ENCODE measurements around the gene ENTHD1.
"Not testable (repeated sequence)": the region's sequence is repeated elsewhere in the genome, so short reads cannot be mapped to it uniquely, and the experiment has no call there.

The ENTHD1 gene

GRCh38 chr22:39897841-39898240 lies 4.3 kb upstream of the ENTHD1 start:
- DNase-seq = no peak

- DNase-seq = no peak
Measured at GRCh38 chr22:39896313-39896996, 2.9 kb upstream of the ENTHD1 start.

GRCh38 chr22:39895682-39896081 lies 2.1 kb upstream of the ENTHD1 start:
- no peak for DNase-seq

GRCh38 chr22:39894554-39895092 lies 1.1 kb upstream of the ENTHD1 start:
- DNase-seq = no peak

GRCh38 chr22:39889924-39890323 lies 3.6 kb downstream of the ENTHD1 start:
- not testable (repeated sequence) for DNase-seq

GRCh38 chr22:39883057-39883456 lies 10.5 kb downstream of the ENTHD1 start:
- no peak for DNase-seq

GRCh38 chr22:39880722-39881121 lies 12.8 kb downstream of the ENTHD1 start:
- no peak for DNase-seq

- no peak for DNase-seq
Measured at GRCh38 chr22:39877079-39877845, 16.3 kb downstream of the ENTHD1 start.

- DNase-seq = not testable (repeated sequence)
Measured at GRCh38 chr22:39875176-39875885, 18.2 kb downstream of the ENTHD1 start.

GRCh38 chr22:39873965-39874364 lies 19.6 kb downstream of the ENTHD1 start:
- no peak for DNase-seq

- no peak for DNase-seq
Measured at GRCh38 chr22:39872548-39872947, 21.0 kb downstream of the ENTHD1 start.

- no peak for DNase-seq
Measured at GRCh38 chr22:39871008-39871798, 22.4 kb downstream of the ENTHD1 start.

GRCh38 chr22:39869797-39870196 lies 23.8 kb downstream of the ENTHD1 start:
- not testable (repeated sequence) for DNase-seq

GRCh38 chr22:39868741-39869140 lies 24.8 kb downstream of the ENTHD1 start:
- no peak for DNase-seq

- no peak for DNase-seq
Measured at GRCh38 chr22:39859903-39860588, 33.5 kb downstream of the ENTHD1 start.

GRCh38 chr22:39856588-39856987 lies 37.0 kb downstream of the ENTHD1 start:
- DNase-seq = no peak

GRCh38 chr22:39852799-39853198 lies 40.8 kb downstream of the ENTHD1 start:
- no peak for DNase-seq

- no peak for DNase-seq
Measured at GRCh38 chr22:39851606-39852315, 41.8 kb downstream of the ENTHD1 start.

- no peak for DNase-seq
Measured at GRCh38 chr22:39847477-39847876, 46.1 kb downstream of the ENTHD1 start.

- not testable (repeated sequence) for DNase-seq
Measured at GRCh38 chr22:39846539-39846938, 47.0 kb downstream of the ENTHD1 start.

- DNase-seq = no peak
Measured at GRCh38 chr22:39845529-39845928, 48.0 kb downstream of the ENTHD1 start.
